Kidney epithelial cell (primary cell): ENCODE data around the gene KRCC1. TPM values are rescaled to one million over a fixed set of nuclear protein-coding genes. Genes with fewer than 3 reads are reported as not detected.
A peak's percentile ranks its signal among the peaks of the same experiment; 100 is the strongest.

Source experiments
- DNase-seq: peaks from one replicate; pipeline ENCODE4 v3.0.0-alpha.2; 2010; ENCODE audit warnings: low read depth
- H3K27me3 ChIP-seq: 2 replicates; pipeline ENCODE4 v1.6.0; 2011; ENCODE audit warnings: low read length; ENCODE audit not compliant: control insufficient read depth, insufficient read depth
- H3K36me3 ChIP-seq: 2 replicates; pipeline ENCODE4 v1.5.1; 2011; ENCODE audit warnings: low read length; ENCODE audit not compliant: control insufficient read depth, insufficient read depth
- H3K4me3 ChIP-seq: 2 replicates; pipeline ENCODE4 v1.5.1; 2011; ENCODE audit warnings: low read depth, mild to moderate bottlenecking, control low read depth, low read length
- total RNA-seq: library from RNA; depleted of rRNA; stranded (reverse); fragments of >200 nt; gene quantifications from 2 replicates; pipeline ENCODE4 v1.2.3, GENCODE V29; 2015
- TF ChIP-seq, protein P1 (sequence below): IDR thresholded peaks from 2 replicates; pipeline ENCODE4 v1.5.1; 2011; ENCODE audit warnings: mild to moderate bottlenecking, moderate library complexity, low read length, control low read depth, inconsistent platforms; ENCODE audit not compliant: insufficient read depth, poor library complexity, severe bottlenecking

The KRCC1 gene
- total RNA-seq, 1 donor from 2014 or later: 22.2 TPM

DNA sequence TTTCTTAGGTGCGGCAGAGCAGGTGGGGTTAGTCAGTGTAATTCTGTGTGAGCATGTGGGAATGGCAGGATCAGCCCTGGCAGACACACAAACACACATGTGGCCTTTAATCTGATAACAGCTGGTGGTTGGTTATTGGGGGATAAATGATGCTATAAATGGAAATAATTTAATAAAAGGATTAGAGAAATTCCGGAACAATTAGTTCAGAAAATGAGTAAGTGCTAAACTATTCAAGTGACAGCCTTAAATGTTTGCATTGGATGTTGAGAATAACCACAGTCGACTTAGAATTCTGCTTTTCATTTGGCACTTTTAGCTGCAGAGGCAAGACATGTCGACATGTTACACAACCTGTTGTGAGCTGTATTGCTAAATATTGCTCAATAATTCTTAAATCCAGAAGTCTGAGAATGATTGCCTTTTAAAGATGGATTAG, 19.3 kb upstream of the KRCC1 start:
- TF ChIP-seq, protein P1, sequence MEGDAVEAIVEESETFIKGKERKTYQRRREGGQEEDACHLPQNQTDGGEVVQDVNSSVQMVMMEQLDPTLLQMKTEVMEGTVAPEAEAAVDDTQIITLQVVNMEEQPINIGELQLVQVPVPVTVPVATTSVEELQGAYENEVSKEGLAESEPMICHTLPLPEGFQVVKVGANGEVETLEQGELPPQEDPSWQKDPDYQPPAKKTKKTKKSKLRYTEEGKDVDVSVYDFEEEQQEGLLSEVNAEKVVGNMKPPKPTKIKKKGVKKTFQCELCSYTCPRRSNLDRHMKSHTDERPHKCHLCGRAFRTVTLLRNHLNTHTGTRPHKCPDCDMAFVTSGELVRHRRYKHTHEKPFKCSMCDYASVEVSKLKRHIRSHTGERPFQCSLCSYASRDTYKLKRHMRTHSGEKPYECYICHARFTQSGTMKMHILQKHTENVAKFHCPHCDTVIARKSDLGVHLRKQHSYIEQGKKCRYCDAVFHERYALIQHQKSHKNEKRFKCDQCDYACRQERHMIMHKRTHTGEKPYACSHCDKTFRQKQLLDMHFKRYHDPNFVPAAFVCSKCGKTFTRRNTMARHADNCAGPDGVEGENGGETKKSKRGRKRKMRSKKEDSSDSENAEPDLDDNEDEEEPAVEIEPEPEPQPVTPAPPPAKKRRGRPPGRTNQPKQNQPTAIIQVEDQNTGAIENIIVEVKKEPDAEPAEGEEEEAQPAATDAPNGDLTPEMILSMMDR: no peak
- no peak overlapping the region for H3K4me3 ChIP-seq
- no peaks in the 10 kb centered on the region for H3K36me3 ChIP-seq
- peak; percentile 21 for DNase-seq
- H3K27me3 ChIP-seq: no peaks in the 10 kb centered on the region

DNA sequence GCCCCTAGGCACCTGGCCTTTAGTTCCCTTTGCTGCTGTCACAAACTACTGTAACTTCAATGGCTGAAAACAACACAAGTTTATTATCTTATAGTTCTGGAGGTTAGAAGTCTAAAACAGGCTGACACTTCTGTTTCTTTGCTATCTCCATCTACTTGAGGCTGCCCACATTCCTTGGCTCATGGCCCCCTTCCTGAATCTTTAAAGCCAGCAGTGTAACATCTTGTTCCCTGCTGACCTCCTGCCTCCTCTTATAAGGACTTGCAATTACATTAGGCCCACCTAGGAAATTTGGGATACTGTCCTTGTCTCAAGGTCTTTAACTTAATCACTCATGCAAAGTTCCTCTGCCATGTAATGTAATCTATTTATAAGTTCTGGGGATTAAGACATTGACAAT, 18.6 kb upstream of the KRCC1 start:
- no peak for DNase-seq
- TF ChIP-seq, protein P1: no peak

DNA sequence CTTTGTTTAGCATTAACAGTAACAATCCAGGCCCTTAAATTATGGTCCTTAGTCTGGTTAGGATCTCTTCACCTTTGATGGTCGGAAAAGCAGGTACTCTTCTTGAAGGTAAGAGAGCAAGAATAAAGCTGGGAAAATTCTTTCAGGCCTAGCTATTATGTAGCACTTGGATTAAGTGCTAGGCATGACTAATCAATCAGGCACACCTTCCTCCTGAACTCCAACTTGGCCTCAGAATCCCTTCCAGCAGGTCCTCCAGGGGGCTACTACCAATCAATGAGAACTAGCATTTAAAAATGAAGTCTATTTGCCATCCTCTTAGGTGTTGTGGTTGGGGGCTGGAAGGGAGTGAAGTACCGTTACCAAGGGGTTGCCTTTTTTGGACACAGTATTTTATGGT, 15.8 kb upstream of the KRCC1 start:
- TF ChIP-seq, protein P1: no peak
- Histone ChIP-seq H3K4me3 (no peak overlapping the region), H3K27me3 (no peaks in the 10 kb centered on the region), H3K36me3 (no peaks in the 10 kb centered on the region)
- no peak for DNase-seq

More for the DNA sequence above, 18.6 kb upstream of the KRCC1 start:
- Histone ChIP-seq H3K27me3 (no peaks in the 10 kb centered on the region), H3K36me3 (no peaks in the 10 kb centered on the region), H3K4me3 (no peak overlapping the region)

- Histone ChIP-seq H3K36me3 (no peaks in the 10 kb centered on the region), H3K4me3 (no peak overlapping the region), H3K27me3 (no peaks in the 10 kb centered on the region)
- TF ChIP-seq, protein P1: no peak
- no peak for DNase-seq
Measured at GRCh38 chr2:88070055-88070454, 14.5 kb upstream of the KRCC1 start.

- TF ChIP-seq, protein P1: no peak
- no peak for DNase-seq
- Histone ChIP-seq H3K27me3 (no peaks in the 10 kb centered on the region), H3K4me3 (no peak overlapping the region), H3K36me3 (no peaks in the 10 kb centered on the region)
Measured at GRCh38 chr2:88069117-88069516, 13.5 kb upstream of the KRCC1 start.

- no peak for DNase-seq
- no peaks in the 10 kb centered on the region for H3K27me3 ChIP-seq
- no peak overlapping the region for H3K4me3 ChIP-seq
- no peaks in the 10 kb centered on the region for H3K36me3 ChIP-seq
- TF ChIP-seq, protein P1: no peak
Measured at GRCh38 chr2:88068044-88068443, 12.5 kb upstream of the KRCC1 start.
